Activated CD4-positive, CD25-positive, alpha-beta regulatory T cell treated with anti-CD3 and anti-CD28 coated beads, Interleukin-2, amount 50 U/mL, for 72 hours (primary cell): ENCODE data around the gene HCST.
"Not testable (repeated sequence)": the region's sequence is repeated elsewhere in the genome, so short reads cannot be mapped to it uniquely, and the experiment has no call there.

Source experiments
- DNase-seq: peaks from one replicate; pipeline ENCODE4 v3.0.0; 2021

The HCST gene

GRCh38 chr19:35882114-35882832 lies 20.1 kb upstream of the HCST start:
- no peak for DNase-seq

GRCh38 chr19:35883882-35884281 lies 18.4 kb upstream of the HCST start:
- no peak for DNase-seq

- no peak for DNase-seq
Measured at GRCh38 chr19:35885225-35885738, 17.0 kb upstream of the HCST start.

GRCh38 chr19:35885904-35886303 lies 16.4 kb upstream of the HCST start:
- no peak for DNase-seq

- no peak for DNase-seq
Measured at GRCh38 chr19:35887197-35887596, 15.1 kb upstream of the HCST start.

GRCh38 chr19:35888398-35888797 lies 13.9 kb upstream of the HCST start:
- no peak for DNase-seq

- DNase-seq = no peak
Measured at GRCh38 chr19:35889370-35890112, 12.8 kb upstream of the HCST start.

GRCh38 chr19:35890113-35890650 lies 12.1 kb upstream of the HCST start:
- no peak for DNase-seq

GRCh38 chr19:35891819-35892218 lies 10.5 kb upstream of the HCST start:
- DNase-seq = not testable (repeated sequence)

GRCh38 chr19:35894342-35894741 lies 8.0 kb upstream of the HCST start:
- DNase-seq = no peak

- DNase-seq = no peak
Measured at GRCh38 chr19:35895911-35896642, 6.3 kb upstream of the HCST start.

- no peak for DNase-seq
Measured at GRCh38 chr19:35896643-35897040, 5.7 kb upstream of the HCST start.

- DNase-seq = no peak
Measured at GRCh38 chr19:35897706-35898451, 4.5 kb upstream of the HCST start.

GRCh38 chr19:35898499-35898809 lies 3.9 kb upstream of the HCST start:
- no peak for DNase-seq

GRCh38 chr19:35899547-35900214 lies 2.6 kb upstream of the HCST start:
- peak; percentile 84 for DNase-seq

GRCh38 chr19:35901055-35901644 lies 1.2 kb upstream of the HCST start:
- DNase-seq = no peak

- no peak for DNase-seq
Measured at GRCh38 chr19:35902870-35903475, 644 bp downstream of the HCST start.

- peak; percentile 83 for DNase-seq
Measured at GRCh38 chr19:35903550-35904179, 1.3 kb downstream of the HCST start.

GRCh38 chr19:35904311-35905068 lies 2.2 kb downstream of the HCST start:
- no peak for DNase-seq

GRCh38 chr19:35905178-35905727 lies 2.9 kb downstream of the HCST start:
- DNase-seq = no peak
